K562 (cell line): Measurements from ENCODE around the gene DNAI1. TPM values are rescaled to one million over a fixed set of nuclear protein-coding genes. Genes with fewer than 3 reads are reported as not detected.

Experiments used
- ATAC-seq: fragments of 200-7000 bp; cut with Tn5 transposase; 3 replicates; pipeline ENCODE4 v1.9.1; 2020; ENCODE audit warnings: moderate library complexity
- BruUV-seq: library from RNA; stranded (reverse); fragments of 400-500 nt; replicated peaks from 2 replicates; lab custom pipeline; 2021; lab: Mats Ljungman, UMichigan
- CTCF ChIA-PET: fragments of 300-600 bp; formaldehyde crosslinking; extraction: SDS; loops from one replicate; lab custom pipeline; 2021; ENCODE audit warnings: low intra/inter-chr PET ratio; lab: Yijun Ruan, JAX
- POLR2A ChIA-PET: fragments of 300-600, 350-650 bp; sonication (Branson Sonifier 250); formaldehyde crosslinking; extraction: SDS; loops from one replicate; lab custom pipeline; 2021; ENCODE audit warnings: antibody characterized with exemption, inconsistent platforms; lab: Yijun Ruan, JAX
- DNase-seq, 4 experiments: peaks; one replicate each; pipeline versions ENCODE4 v3.0.0 to v3.0.0-alpha.2; 2011 to 2018; ENCODE audit warnings: low spot score in 3 of 4, mixed read lengths in 3 of 4; ENCODE audit errors: extremely low read depth in 1 of 4
- FAIRE-seq: peaks from 2 replicates; lab custom pipeline; 2011; peaks lifted over from hg19 to GRCh38; lab: Jason Lieb, UNC
- H2AFZ ChIP-seq: 2 replicates; pipeline ENCODE4 v1.6.0; 2011; ENCODE audit warnings: low read depth, low read length, control low read depth, inconsistent platforms
- H3K27ac ChIP-seq: fragments of 200-600 bp; 3 replicates; pipeline ENCODE4 v1.8.0; 2011; ENCODE audit warnings: low read depth, mild to moderate bottlenecking, control low read depth, inconsistent platforms, low read length, moderate library complexity, mixed read lengths; ENCODE audit errors: extremely low read depth
- H3K27me3 ChIP-seq, 2 experiments: fragments of 300-600 bp in 1 of 2; 2 replicates in 1 of 2; 3 replicates in 1 of 2; pipeline versions ENCODE4 v1.6.0 to v1.8.0; 2011; ENCODE audit warnings: inconsistent platforms in 2 of 2, low read length in 2 of 2, mild to moderate bottlenecking in 1 of 2, mixed read lengths in 1 of 2, moderate library complexity in 1 of 2; ENCODE audit not compliant: control insufficient read depth in 2 of 2, insufficient read depth in 2 of 2
- H3K36me3 ChIP-seq: fragments of 300-600 bp; 3 replicates; pipeline ENCODE4 v1.8.0; 2011; ENCODE audit warnings: mild to moderate bottlenecking, low read length, inconsistent platforms; ENCODE audit not compliant: control insufficient read depth, insufficient read depth
- H3K4me1 ChIP-seq, 2 experiments: fragments of 200-600 bp in 1 of 2; replicated peaks in 1 of 2; 2 replicates in 1 of 2; 3 replicates in 1 of 2; pipeline versions ENCODE4 v1.5.1 to v1.8.0; 2011; ENCODE audit warnings: inconsistent platforms in 2 of 2, low read length in 2 of 2, mild to moderate bottlenecking in 1 of 2, mixed read lengths in 1 of 2, moderate library complexity in 1 of 2; ENCODE audit not compliant: control insufficient read depth in 2 of 2, insufficient read depth in 2 of 2
- H3K4me2 ChIP-seq: 2 replicates; pipeline ENCODE4 v1.6.1; 2011; ENCODE audit warnings: low read length, control low read depth, inconsistent platforms, mixed read lengths; ENCODE audit not compliant: insufficient read depth
- H3K4me3 ChIP-seq: fragments of 200-600 bp; sonication (generic), shearing (Covaris generic); 2 replicates; pipeline ENCODE4 v1.5.1; 2016; ENCODE audit warnings: control low read depth, inconsistent platforms
- H3K79me2 ChIP-seq: fragments of 200-600 bp; 3 replicates; pipeline ENCODE4 v1.8.0; 2011; ENCODE audit warnings: low read length, inconsistent platforms; ENCODE audit not compliant: control insufficient read depth, insufficient read depth
- H3K9ac ChIP-seq, 2 experiments: 2 replicates each; pipeline versions ENCODE4 v1.6.0 to v1.6.1; 2011; ENCODE audit warnings: low read depth in 2 of 2, low read length in 2 of 2, control low read depth in 1 of 2, inconsistent platforms in 1 of 2, mild to moderate bottlenecking in 1 of 2, mixed read lengths in 1 of 2; ENCODE audit not compliant: insufficient read depth in 1 of 2
- H3K9me1 ChIP-seq: one replicate; pipeline ENCODE4 v1.6.0; 2011; ENCODE audit warnings: inconsistent platforms, mild to moderate bottlenecking, low read length, moderate library complexity; ENCODE audit not compliant: control insufficient read depth, insufficient read depth
- H3K9me3 ChIP-seq: replicated peaks from 2 replicates; pipeline ENCODE4 v1.5.1; 2011; ENCODE audit warnings: low read depth, low read length, inconsistent platforms; ENCODE audit not compliant: control insufficient read depth, insufficient read depth
- H4K20me1 ChIP-seq: replicated peaks from 2 replicates; pipeline ENCODE4 v1.6.1; 2011; ENCODE audit warnings: low read length, inconsistent platforms, mixed read lengths; ENCODE audit not compliant: control insufficient read depth, insufficient read depth
- FOSL1 ChIP-seq: fragments of 200-800 bp; sonication (Bioruptor generic); conservative IDR thresholded peaks from 2 replicates; pipeline ENCODE4 v1.6.1; 2016; ENCODE audit warnings: missing genetic modification characterization, missing compliant biosample characterization
- HDAC6 ChIP-seq: IDR thresholded peaks from 2 replicates; pipeline ENCODE4 v1.6.1; 2012; ENCODE audit warnings: low read depth, mild to moderate bottlenecking, control low read depth, inconsistent platforms, low read length, moderate library complexity
- KDM1A ChIP-seq, 2 experiments: fragments of 450-650 bp; IDR thresholded peaks; 2 replicates each; pipeline ENCODE4 v1.6.1; 2016; ENCODE audit warnings: mild to moderate bottlenecking in 2 of 2
- MAZ ChIP-seq, 2 experiments: fragments of 450-650 bp in 1 of 2; sonication (generic) in 1 of 2; formaldehyde crosslinking; IDR thresholded peaks in 1 of 2; conservative IDR thresholded peaks in 1 of 2; 2 replicates each; pipeline versions ENCODE4 v1.4.0 to v1.5.0; 2020; ENCODE audit warnings: mild to moderate bottlenecking in 1 of 2, missing genetic modification reagents in 1 of 2
- NR2F6 ChIP-seq: fragments of 450-650 bp; formaldehyde crosslinking; IDR thresholded peaks from 2 replicates; pipeline ENCODE4 v1.4.0; 2020; ENCODE audit warnings: mild to moderate bottlenecking
- SMARCC2 ChIP-seq: fragments of 450-650 bp; IDR thresholded peaks from 2 replicates; pipeline ENCODE4 v1.6.1; 2017; ENCODE audit warnings: antibody characterized with exemption, moderate library complexity, mild to moderate bottlenecking, low read depth
- ZEB2 ChIP-seq: fragments of 450-650 bp; IDR thresholded peaks from 2 replicates; pipeline ENCODE4 v1.6.1; 2016
- WGBS: fragments of 100-300 bp; shearing (Covaris generic); methylation state at CpG from one replicate; pipeline ENCODE4 v1.1.6; 2016; ENCODE audit warnings: low coverage, mixed read lengths; ENCODE audit not compliant: insufficient coverage; ENCODE audit errors: missing lambda C conversion rate; 5-methylcytosine and 5-hydroxymethylcytosine counted together
- in situ Hi-C: fragments of 300-500 bp; cut with MboI; formaldehyde crosslinking; loops from 4 replicates; pipeline ENCODE4 v1.15.0; 2018; ENCODE audit warnings: inconsistent platforms, mixed read lengths
- intact Hi-C: fragments of 100-400 bp; cut with micrococcal nuclease; formaldehyde crosslinking; loops from 2 replicates; pipeline ENCODE4 v1.14.2; 2022
- polyA plus RNA-seq, 8 experiments: library from polyadenylated mRNA; depleted of rRNA in 4 of 8; stranded (reverse) in 5 of 8; unstranded in 3 of 8; fragments of >200 nt; fragmentation: Nextera tagmentation in 2 of 8; fragmentation: Illumina TruSeq in 1 of 8; extraction: Ambion mirVana in 2 of 8; extraction: Trizol in 1 of 8; gene quantifications; 2 replicates each; pipeline versions ENCODE4 v1.2.1 to v1.2.3, GENCODE V29; 2011 to 2014; ENCODE audit warnings: inconsistent platforms in 1 of 8, missing spikeins in 1 of 8
- total RNA-seq, 7 experiments: library from RNA; depleted of rRNA in 6 of 7; stranded (reverse); fragments of >200 nt in 6 of 7; fragmentation: Illumina TruSeq in 2 of 7; extraction: Trizol in 2 of 7; gene quantifications; 2 replicates each; pipeline versions ENCODE4 v1.2.1 to v1.2.3, GENCODE V29; 2011 to 2021; ENCODE audit warnings: low replicate concordance in 1 of 7
- TF ChIP-seq, protein P1 (sequence below): fragments of 450-650 bp; IDR thresholded peaks from 2 replicates; pipeline ENCODE4 v1.6.1; 2014; ENCODE audit warnings: low read depth, mild to moderate bottlenecking, moderate library complexity, borderline replicate concordance

The DNAI1 gene
- total and polyA plus RNA-seq, 9 of the 15 experiments (the other 6 are each of a cell fraction or from before 2014, with no cell fraction given) = 0.01 to 0.17 (median 0.04) TPM; not detected in 6

DNA sequence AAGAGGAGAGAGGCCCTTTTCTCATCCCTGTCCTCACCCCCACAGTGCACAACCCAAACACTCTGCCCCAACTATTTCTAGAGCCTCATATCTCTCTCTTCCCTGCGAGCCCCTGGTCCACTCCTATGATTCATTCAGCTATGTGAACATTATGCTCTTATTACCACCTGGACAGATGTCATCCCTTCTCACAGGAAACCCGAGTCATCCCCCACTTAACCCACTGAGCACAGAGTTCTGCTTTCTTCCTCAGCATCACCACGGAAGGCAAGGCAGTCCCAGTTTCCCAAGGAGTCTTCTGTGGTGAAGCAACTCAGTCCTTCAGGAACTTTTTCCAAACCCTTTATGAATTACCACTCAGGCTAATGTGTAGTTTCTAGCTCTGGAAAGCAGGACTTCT, 1.3 kb downstream of the DNAI1 start:
- BruUV-seq = no TSS peak
- Histone ChIP-seq H3K4me1 (peaks cover 4 to 22% of the 10 kb centered on the region in 2 experiments; a peak in 4 of 5 replicates), H3K36me3 (no peaks in the 10 kb centered on the region), H3K4me2 (no peak overlapping the region), H3K27me3 (no peaks in the 10 kb centered on the region), H3K27ac (no peak overlapping the region), H3K9me1 (no peaks in the 10 kb centered on the region), H2AFZ (no peak overlapping the region), H3K79me2 (peaks cover 4% of the 10 kb centered on the region; the same call in 1 of the 3 replicates), H4K20me1 (peaks cover 6% of the 10 kb centered on the region; the same call in 1 of the 2 replicates), H3K9ac (no peak overlapping the region), H3K9me3 (no peaks in the 10 kb centered on the region), H3K4me3 (no peak overlapping the region)
- in situ Hi-C loops (no loop called here), intact Hi-C loops (no loop called here)
- ChIA-PET POLR2A (no interaction called here), CTCF (no interaction called here)
- 8% methylated on average over 2 of the region's 3 CpGs for WGBS
- FAIRE-seq (no peak), ATAC-seq (no peak), DNase-seq (no peak)
- TF ChIP-seq NR2F6 (no peak), HDAC6 (no peak), MAZ (CRISPR knock-in tag; conservative IDR thresholded peaks at IDR 0.05 in 1 of 2, IDR thresholded peaks at IDR 0.05 in 1 of 2) (no peak), FOSL1 (tag) (no peak), ZEB2 (no peak), KDM1A (IDR thresholded peaks at IDR 0.05) (no peak), SMARCC2 (no peak)
- TF ChIP-seq, protein P1, sequence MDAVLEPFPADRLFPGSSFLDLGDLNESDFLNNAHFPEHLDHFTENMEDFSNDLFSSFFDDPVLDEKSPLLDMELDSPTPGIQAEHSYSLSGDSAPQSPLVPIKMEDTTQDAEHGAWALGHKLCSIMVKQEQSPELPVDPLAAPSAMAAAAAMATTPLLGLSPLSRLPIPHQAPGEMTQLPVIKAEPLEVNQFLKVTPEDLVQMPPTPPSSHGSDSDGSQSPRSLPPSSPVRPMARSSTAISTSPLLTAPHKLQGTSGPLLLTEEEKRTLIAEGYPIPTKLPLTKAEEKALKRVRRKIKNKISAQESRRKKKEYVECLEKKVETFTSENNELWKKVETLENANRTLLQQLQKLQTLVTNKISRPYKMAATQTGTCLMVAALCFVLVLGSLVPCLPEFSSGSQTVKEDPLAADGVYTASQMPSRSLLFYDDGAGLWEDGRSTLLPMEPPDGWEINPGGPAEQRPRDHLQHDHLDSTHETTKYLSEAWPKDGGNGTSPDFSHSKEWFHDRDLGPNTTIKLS = no peak
